HEK293T (cell line): Measurements from ENCODE around the gene KCTD14.

Experiments used
- CTCF ChIA-PET: fragments of 350-600 bp; formaldehyde crosslinking; extraction: SDS; loops from one replicate; lab custom pipeline; 2021; ENCODE audit warnings: antibody characterized with exemption, inconsistent platforms; lab: Yijun Ruan, JAX
- POLR2A ChIA-PET: fragments of 350-600 bp; formaldehyde crosslinking; extraction: SDS; loops from one replicate; lab custom pipeline; 2020; ENCODE audit warnings: antibody characterized with exemption, inconsistent platforms; lab: Yijun Ruan, JAX
- DNase-seq: peaks from one replicate; pipeline ENCODE4 v3.0.0; 2012; ENCODE audit warnings: mixed read lengths; ENCODE audit errors: extremely low spot score
- ARNT ChIP-seq: fragments of 450-650 bp; IDR thresholded peaks from 2 replicates; pipeline ENCODE4 v1.6.1; 2017; ENCODE audit warnings: mild to moderate bottlenecking
- BHLHE40 ChIP-seq: fragments of 450-650 bp; IDR thresholded peaks from 2 replicates; pipeline ENCODE4 v1.6.1; 2016; ENCODE audit warnings: mild to moderate bottlenecking, moderate library complexity, borderline replicate concordance
- CTBP1 ChIP-seq: fragments of 450-650 bp; IDR thresholded peaks from 2 replicates; pipeline ENCODE4 v1.6.1; 2016; ENCODE audit warnings: borderline replicate concordance
- ELF4 ChIP-seq: fragments of 450-650 bp; IDR thresholded peaks from 2 replicates; pipeline ENCODE4 v1.6.1; 2017; ENCODE audit warnings: antibody characterized with exemption
- FOXA1 ChIP-seq: fragments of 450-650 bp; IDR thresholded peaks from 2 replicates; pipeline ENCODE4 v1.6.1; 2016; ENCODE audit warnings: mild to moderate bottlenecking
- FOXK2 ChIP-seq: fragments of 450-650 bp; IDR thresholded peaks from 2 replicates; pipeline ENCODE4 v1.6.1; 2016; ENCODE audit warnings: mild to moderate bottlenecking
- FOXM1 ChIP-seq: fragments of 450-650 bp; IDR thresholded peaks from 2 replicates; pipeline ENCODE4 v1.6.1; 2017; ENCODE audit warnings: mild to moderate bottlenecking, borderline replicate concordance
- HDGF ChIP-seq: fragments of 450-650 bp; IDR thresholded peaks from 2 replicates; pipeline ENCODE4 v1.6.1; 2017; ENCODE audit warnings: antibody characterized with exemption, borderline replicate concordance
- L3MBTL2 ChIP-seq: fragments of 450-650 bp; conservative IDR thresholded peaks from 2 replicates; pipeline ENCODE4 v1.6.1; 2016; ENCODE audit warnings: mild to moderate bottlenecking
- LEF1 ChIP-seq: fragments of 450-650 bp; IDR thresholded peaks from 2 replicates; pipeline ENCODE4 v1.6.1; 2017; ENCODE audit warnings: mild to moderate bottlenecking, borderline replicate concordance
- NFRKB ChIP-seq: fragments of 450-650 bp; IDR thresholded peaks from 2 replicates; pipeline ENCODE4 v1.6.1; 2016; ENCODE audit warnings: mild to moderate bottlenecking, moderate library complexity
- SP1 ChIP-seq: fragments of 450-650 bp; IDR thresholded peaks from 2 replicates; pipeline ENCODE4 v1.6.1; 2017
- SUZ12 ChIP-seq: fragments of 450-650 bp; IDR thresholded peaks from 2 replicates; pipeline ENCODE4 v1.6.1; 2016; ENCODE audit warnings: mild to moderate bottlenecking
- TARDBP ChIP-seq: fragments of 450-650 bp; IDR thresholded peaks from 2 replicates; pipeline ENCODE4 v1.6.1; 2016
- ZNF384 ChIP-seq: fragments of 450-650 bp; IDR thresholded peaks from 2 replicates; pipeline ENCODE4 v1.6.1; 2016
- TF ChIP-seq, protein P1 (sequence below): fragments of 450-650 bp; IDR thresholded peaks from 2 replicates; pipeline ENCODE4 v1.6.1; 2016

Gene KCTD14

GRCh38 chr11:78039919-78040671 is 17.0 kb upstream of the KCTD14 start:
- DNase-seq, result peak; percentile 53
- TF ChIP-seq ELF4, result 0 out of 2 replicates have a peak, but pooled peaks have one; percentile 11
- no peak for TF ChIP-seq TARDBP
- no peak for TF ChIP-seq SUZ12
- CTCF ChIA-PET, result no interaction called here
- POLR2A ChIA-PET, result interaction anchor here (0.8 to 1.5 kb wide), 4 partner anchors 9 to 100 kb away, joined by 3 to 9 read pairs (median 3); partner anchors contain the start of gene INTS4

DNA sequence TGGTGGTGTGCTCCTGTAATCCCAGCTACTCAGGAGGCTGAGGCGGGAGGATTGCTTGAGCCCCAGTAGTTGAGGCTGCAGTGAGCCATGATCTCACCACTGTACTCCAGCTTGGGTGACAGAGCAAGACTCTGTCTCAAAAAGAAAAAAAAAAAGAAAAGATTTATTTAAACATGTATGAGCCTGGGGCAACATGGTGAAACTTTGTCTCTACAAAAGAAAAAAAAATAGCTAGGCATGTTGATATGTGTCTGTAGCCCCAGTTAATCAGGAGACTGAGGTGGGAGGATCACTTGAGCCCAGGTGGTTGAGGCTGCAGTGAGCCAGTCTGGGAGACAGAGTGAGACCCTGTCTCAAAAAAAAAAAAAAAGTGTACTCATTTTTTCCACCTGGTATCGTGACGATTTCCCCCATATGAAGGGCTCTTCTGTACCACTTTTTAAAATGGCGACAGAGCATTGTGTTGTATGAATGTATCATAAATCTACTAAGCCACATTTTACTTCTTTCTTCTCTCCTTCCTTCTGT is 16.4 kb upstream of the KCTD14 start:
- ChIA-PET POLR2A (interaction anchor here (0.8 to 1.3 kb wide), 3 partner anchors 9 to 46 kb away, joined by 3 to 9 read pairs (median 3); partner anchors contain the start of gene INTS4), CTCF (no interaction called here)
- TF ChIP-seq FOXA1 (no peak), SUZ12 (no peak), HDGF (no peak), FOXM1 (no peak), NFRKB (no peak), ELF4 (no peak), SP1 (no peak), LEF1 (no peak), L3MBTL2 (no peak), ZNF384 (no peak), CTBP1 (no peak), BHLHE40 (no peak), FOXK2 (no peak), TARDBP (no peak)
- TF ChIP-seq, protein P1, sequence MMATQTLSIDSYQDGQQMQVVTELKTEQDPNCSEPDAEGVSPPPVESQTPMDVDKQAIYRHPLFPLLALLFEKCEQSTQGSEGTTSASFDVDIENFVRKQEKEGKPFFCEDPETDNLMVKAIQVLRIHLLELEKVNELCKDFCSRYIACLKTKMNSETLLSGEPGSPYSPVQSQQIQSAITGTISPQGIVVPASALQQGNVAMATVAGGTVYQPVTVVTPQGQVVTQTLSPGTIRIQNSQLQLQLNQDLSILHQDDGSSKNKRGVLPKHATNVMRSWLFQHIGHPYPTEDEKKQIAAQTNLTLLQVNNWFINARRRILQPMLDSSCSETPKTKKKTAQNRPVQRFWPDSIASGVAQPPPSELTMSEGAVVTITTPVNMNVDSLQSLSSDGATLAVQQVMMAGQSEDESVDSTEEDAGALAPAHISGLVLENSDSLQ, result no peak
- no peak for DNase-seq

DNA sequence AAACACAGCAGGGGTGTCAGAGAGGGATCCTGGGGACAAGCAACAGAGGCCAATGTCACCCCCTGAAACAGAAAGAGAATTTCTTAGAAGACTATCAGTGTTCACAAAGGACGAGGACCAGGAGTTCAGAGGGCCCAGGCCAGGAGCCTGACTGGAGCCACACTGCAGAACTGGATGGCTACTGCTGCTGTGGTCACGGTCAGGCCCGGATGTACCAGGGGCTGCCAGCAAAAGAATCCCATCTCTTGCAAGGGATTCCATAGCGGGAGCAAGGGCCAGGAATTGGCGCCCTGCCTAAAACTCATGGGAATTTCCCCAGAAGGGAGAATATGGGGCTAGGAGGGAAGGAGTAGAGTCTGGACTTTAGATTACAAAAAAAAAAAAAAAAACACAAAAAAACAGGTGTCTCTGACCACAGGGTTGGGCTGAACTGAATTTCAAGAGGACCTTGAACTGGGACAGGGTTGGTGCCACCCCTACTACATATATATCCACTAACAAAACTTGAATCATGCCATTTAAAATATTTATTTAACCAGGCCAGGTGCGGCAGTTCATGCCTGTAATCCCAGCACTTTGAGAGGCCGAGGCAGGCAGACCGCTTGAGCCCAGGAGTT is 15.7 kb upstream of the KCTD14 start:
- no peak for DNase-seq
- ChIA-PET POLR2A (no interaction called here), CTCF (no interaction called here)
- TF ChIP-seq TARDBP (no peak), ELF4 (no peak)

DNA sequence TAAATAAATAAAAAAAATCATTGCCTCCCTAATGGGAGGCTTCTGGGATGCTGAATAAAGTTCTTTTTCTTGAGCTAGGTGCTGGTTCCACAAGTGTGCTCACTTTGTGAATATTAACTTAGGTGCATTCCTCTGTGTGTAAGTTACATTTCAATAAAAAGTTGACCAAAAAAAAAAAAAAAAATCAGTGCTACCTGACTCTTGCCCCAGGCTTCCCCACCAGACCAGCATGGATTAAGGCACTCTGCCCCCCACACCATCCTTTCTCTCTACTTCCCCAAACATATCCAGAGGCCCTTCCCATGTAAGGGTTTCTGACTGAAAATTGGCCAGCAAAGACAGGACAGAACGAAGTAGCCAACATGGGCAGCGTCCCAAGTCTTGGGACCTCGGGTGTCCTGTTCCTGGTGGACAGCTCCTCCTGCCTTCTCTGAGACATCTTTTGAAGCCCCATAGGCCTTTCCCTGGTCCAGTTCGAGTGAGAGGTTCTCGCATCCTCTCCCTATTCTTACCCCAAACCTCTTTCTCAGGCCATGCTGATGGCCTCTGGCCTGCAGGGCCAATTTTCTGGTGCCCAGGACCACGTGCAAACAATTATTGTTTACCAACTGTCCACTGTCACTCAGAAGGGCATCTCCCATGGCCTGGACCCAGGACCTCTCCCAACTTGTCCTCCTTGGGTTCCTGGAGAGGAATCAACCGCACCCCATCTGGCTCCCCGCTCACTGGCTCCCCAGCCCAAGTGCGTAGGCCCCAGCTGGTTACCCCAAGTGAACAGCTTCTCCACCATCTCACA is 14.9 kb upstream of the KCTD14 start:
- no peak for DNase-seq
- ChIA-PET POLR2A (no interaction called here), CTCF (interaction anchor here (1.0 kb wide), 1 partner anchor 8 kb away, joined by 3 read pairs; no protein-coding TSS in a partner anchor)
- TF ChIP-seq BHLHE40 (no peak), NFRKB (no peak), ARNT (no peak), SUZ12 (no peak), L3MBTL2 (no peak), FOXK2 (no peak), FOXA1 (no peak), ZNF384 (no peak), LEF1 (no peak), CTBP1 (no peak), FOXM1 (no peak), TARDBP (no peak), SP1 (no peak)
- TF ChIP-seq, protein P1, result no peak

- POLR2A ChIA-PET, result no interaction called here
- no peak for DNase-seq
- CTCF ChIA-PET, result interaction anchor here (1.0 to 1.7 kb wide), 2 partner anchors 9 kb away, joined by 3 to 9 read pairs; no protein-coding TSS in a partner anchor
- no peak for TF ChIP-seq FOXK2
- no peak for TF ChIP-seq HDGF
- TF ChIP-seq NFRKB, result no peak
- TF ChIP-seq FOXM1, result no peak
- no peak for TF ChIP-seq FOXA1
- TF ChIP-seq SUZ12, result no peak
- no peak for TF ChIP-seq LEF1
- no peak for TF ChIP-seq SP1
- TF ChIP-seq TARDBP, result no peak
- TF ChIP-seq BHLHE40, result no peak
- TF ChIP-seq ZNF384, result no peak
- TF ChIP-seq ARNT, result no peak
- no peak for TF ChIP-seq ELF4
- no peak for TF ChIP-seq L3MBTL2
- no peak for TF ChIP-seq CTBP1
These were observed 14.0 kb upstream of the KCTD14 start for GRCh38 chr11:78037056-78037455.

DNA sequence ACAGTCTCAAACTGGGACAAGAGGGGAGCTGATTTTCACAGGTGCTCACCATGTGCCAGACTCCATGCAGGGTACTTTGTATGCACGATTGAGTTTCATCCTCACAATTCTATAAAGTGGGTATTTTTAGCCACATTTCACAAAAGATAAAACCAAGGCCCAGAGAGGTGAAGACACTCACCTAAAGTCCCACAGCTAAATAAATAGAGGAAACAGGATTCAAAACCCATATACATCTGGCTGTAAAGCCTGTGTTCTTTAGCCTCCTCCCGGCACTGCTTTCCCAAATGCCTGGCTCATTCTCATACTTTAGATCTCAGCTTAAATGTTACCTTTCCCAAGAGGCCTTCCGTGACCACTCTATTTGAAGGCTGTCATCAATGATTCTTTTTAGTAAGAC is 13.2 kb upstream of the KCTD14 start:
- CTCF ChIA-PET, result interaction anchor here (0.6 to 2.1 kb wide), 3 partner anchors 10 to 241 kb away, joined by 3 to 9 read pairs (median 6); no protein-coding TSS in a partner anchor
- POLR2A ChIA-PET, result no interaction called here
- TF ChIP-seq NFRKB (no peak), HDGF (no peak), FOXM1 (no peak), CTBP1 (no peak)
- TF ChIP-seq, protein P1, result no peak
- DNase-seq, result no peak
